ENCODE results near the gene ARL14.

DNA sequence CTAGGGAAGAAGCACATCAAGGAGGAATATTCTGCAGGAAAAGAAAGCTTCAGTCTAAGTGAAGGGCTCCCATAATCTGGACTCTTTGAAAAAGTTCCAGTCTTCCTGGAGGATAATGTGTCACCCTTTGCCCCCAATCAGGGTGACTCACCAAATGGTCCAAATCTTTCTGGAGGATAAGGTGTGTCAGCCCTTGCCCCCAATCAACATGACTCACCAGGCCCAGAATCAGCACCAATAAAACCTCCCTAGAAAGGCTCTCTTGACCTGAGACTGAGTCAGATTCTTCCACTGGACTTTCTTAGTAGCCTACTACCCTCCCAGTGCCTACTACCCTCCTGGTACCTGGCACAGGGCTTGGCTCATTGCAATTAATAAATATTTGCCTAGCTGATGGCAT, 9.5 kb upstream of the ARL14 start:
- TF ChIP-seq, protein P1, sequence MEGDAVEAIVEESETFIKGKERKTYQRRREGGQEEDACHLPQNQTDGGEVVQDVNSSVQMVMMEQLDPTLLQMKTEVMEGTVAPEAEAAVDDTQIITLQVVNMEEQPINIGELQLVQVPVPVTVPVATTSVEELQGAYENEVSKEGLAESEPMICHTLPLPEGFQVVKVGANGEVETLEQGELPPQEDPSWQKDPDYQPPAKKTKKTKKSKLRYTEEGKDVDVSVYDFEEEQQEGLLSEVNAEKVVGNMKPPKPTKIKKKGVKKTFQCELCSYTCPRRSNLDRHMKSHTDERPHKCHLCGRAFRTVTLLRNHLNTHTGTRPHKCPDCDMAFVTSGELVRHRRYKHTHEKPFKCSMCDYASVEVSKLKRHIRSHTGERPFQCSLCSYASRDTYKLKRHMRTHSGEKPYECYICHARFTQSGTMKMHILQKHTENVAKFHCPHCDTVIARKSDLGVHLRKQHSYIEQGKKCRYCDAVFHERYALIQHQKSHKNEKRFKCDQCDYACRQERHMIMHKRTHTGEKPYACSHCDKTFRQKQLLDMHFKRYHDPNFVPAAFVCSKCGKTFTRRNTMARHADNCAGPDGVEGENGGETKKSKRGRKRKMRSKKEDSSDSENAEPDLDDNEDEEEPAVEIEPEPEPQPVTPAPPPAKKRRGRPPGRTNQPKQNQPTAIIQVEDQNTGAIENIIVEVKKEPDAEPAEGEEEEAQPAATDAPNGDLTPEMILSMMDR (conservative IDR thresholded peaks at IDR 0.05 in 1 of 2, IDR thresholded peaks at IDR 0.05 in 1 of 2; ENCODE audit: low read depth in 1 of 2, low read length in 2 of 2), result no peak
- no peak for TF ChIP-seq EZH2 (IDR thresholded peaks at IDR 0.05; ENCODE audit: low read length, missing control alignments)
